ENCODE data around the gene TRIM62. TPM values are rescaled to one million over a fixed set of nuclear protein-coding genes. Genes with fewer than 3 reads are reported as not detected.

TRIM62 gene
- total RNA-seq, 6 experiments from 2014 or later: 1.1 to 2.4 (median 1.7) TPM

GRCh38 chr1:33142483-33143064 lies 39.3 kb downstream of the TRIM62 start:
- intact Hi-C loops (cut with DNase I): no loop called here
- H3K4me1 ChIP-seq: no peaks in the 10 kb centered on the region
- H3K4me3 ChIP-seq: no peak overlapping the region
- ATAC-seq (no peak), DNase-seq (no peak)
- H3K9me3 ChIP-seq: no peaks in the 10 kb centered on the region
- H3K27ac ChIP-seq: no peak overlapping the region
- H3K27me3 ChIP-seq: no peaks in the 10 kb centered on the region
- no peaks in the 10 kb centered on the region for H3K36me3 ChIP-seq
- 68% methylated on average over 7 of the region's 7 CpGs for WGBS (ENCODE audit: insufficient coverage, low coverage, low lambda C conversion rate, missing lambda C conversion rate)
- TF ChIP-seq, protein P1, sequence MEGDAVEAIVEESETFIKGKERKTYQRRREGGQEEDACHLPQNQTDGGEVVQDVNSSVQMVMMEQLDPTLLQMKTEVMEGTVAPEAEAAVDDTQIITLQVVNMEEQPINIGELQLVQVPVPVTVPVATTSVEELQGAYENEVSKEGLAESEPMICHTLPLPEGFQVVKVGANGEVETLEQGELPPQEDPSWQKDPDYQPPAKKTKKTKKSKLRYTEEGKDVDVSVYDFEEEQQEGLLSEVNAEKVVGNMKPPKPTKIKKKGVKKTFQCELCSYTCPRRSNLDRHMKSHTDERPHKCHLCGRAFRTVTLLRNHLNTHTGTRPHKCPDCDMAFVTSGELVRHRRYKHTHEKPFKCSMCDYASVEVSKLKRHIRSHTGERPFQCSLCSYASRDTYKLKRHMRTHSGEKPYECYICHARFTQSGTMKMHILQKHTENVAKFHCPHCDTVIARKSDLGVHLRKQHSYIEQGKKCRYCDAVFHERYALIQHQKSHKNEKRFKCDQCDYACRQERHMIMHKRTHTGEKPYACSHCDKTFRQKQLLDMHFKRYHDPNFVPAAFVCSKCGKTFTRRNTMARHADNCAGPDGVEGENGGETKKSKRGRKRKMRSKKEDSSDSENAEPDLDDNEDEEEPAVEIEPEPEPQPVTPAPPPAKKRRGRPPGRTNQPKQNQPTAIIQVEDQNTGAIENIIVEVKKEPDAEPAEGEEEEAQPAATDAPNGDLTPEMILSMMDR (IDR thresholded peaks at IDR 0.05): no peak
- TF ChIP-seq POLR2A (IDR thresholded peaks at IDR 0.05): no peak

DNA sequence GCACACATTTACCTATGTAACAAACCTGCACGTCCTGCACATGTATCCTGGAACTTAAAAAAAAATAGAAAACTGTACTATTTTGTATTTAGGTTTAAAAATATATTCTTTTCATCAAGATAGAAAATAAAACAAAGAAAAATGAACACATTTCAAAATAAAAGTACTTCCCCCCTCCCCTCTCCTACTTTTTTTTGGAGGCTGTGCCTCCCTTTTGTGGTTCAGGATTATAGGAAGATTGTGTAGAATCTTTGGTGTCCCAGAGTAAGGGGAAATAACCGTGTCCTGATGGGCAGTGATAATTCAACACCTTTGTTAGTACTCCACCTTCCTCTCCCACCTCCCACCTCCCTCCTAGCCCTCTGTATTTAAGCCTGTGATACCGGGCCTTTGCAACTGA lies 40.1 kb downstream of the TRIM62 start:
- Histone ChIP-seq H3K27ac (no peak overlapping the region), H3K9me3 (no peaks in the 10 kb centered on the region), H3K4me1 (no peaks in the 10 kb centered on the region), H3K27me3 (no peaks in the 10 kb centered on the region), H3K4me3 (no peak overlapping the region), H3K36me3 (no peaks in the 10 kb centered on the region)
- WGBS (ENCODE audit: insufficient coverage, low coverage, low lambda C conversion rate, missing lambda C conversion rate): 67% methylated on average over 3 of the region's 3 CpGs
- no peak for DNase-seq
- no peak for TF ChIP-seq POLR2A (IDR thresholded peaks at IDR 0.05)
- TF ChIP-seq, protein P1 (IDR thresholded peaks at IDR 0.05): no peak
- no peak for ATAC-seq
- intact Hi-C loops (cut with DNase I): no loop called here

GRCh38 chr1:33141216-33141615 lies 40.6 kb downstream of the TRIM62 start:
- DNase-seq: no peak

DNA sequence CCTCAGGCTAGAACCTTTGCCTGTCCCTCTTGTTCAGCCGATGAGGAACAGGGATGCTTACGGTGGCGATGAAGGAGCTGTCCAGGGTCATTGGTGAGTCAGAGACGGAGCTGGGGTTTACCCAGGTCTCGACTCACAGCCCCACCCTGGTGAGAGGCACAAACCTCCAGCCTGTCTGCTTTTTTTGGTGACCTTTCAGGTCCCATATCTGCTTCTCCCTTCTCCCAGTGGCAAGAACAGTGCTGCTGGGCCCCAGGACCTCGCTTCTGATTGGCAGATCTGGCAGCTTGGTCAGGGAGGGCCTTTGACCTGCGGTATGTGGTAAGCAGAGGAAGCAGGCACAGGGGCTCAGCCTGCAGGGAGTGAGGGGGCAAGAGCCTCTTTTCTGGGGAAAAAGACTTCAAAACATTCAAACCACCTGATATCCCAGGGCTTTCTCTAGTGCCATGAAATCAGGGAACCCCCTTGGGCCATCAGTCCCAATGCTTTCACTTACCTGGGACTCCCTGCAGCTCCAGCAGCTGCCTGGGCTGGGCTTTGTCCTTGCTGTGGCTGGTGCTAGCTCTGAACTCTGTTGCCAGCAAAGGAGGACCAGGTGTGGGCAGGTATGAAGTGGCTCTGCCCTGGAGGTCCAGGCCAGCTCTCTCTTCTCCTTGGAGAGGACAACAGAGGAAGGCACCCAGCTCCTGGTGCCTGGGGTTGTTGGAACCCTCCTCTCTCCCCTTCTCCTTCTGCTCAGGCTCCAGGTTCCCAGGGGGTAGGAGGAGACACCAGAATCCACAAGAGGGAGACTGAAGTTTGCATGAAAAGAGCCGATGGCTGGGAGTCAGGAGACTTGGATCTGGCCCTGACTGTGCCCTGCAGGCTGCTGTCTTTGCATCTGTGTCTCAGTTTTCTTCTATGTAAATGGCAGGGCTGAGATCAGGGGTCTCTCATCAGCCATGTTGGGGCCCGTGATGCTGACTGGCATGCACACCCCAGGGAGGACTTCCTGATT lies 41.4 kb downstream of the TRIM62 start:
- Histone ChIP-seq H3K27ac (no peak overlapping the region), H3K4me3 (no peak overlapping the region), H3K9me3 (no peaks in the 10 kb centered on the region), H3K27me3 (no peaks in the 10 kb centered on the region), H3K36me3 (no peaks in the 10 kb centered on the region), H3K4me1 (no peaks in the 10 kb centered on the region)
- ATAC-seq (no peak), DNase-seq (no peak)
- WGBS (ENCODE audit: insufficient coverage, low coverage, low lambda C conversion rate, missing lambda C conversion rate): 17% methylated on average over 1 of the region's 9 CpGs
- intact Hi-C loops (cut with DNase I): no loop called here
- no peak for TF ChIP-seq POLR2A (IDR thresholded peaks at IDR 0.05)
- TF ChIP-seq, protein P1 (IDR thresholded peaks at IDR 0.05): no peak

More at GRCh38 chr1:33141216-33141615, 40.6 kb downstream of the TRIM62 start:
- no peaks in the 10 kb centered on the region for H3K4me1 ChIP-seq
- WGBS (ENCODE audit: insufficient coverage, low coverage, low lambda C conversion rate, missing lambda C conversion rate): 90% methylated on average over 2 of the region's 2 CpGs
- H3K9me3 ChIP-seq: no peaks in the 10 kb centered on the region
- no peaks in the 10 kb centered on the region for H3K36me3 ChIP-seq
- ATAC-seq: no peak
- intact Hi-C loops (cut with DNase I): no loop called here
- no peak overlapping the region for H3K27ac ChIP-seq
- no peaks in the 10 kb centered on the region for H3K27me3 ChIP-seq
- TF ChIP-seq, protein P1 (IDR thresholded peaks at IDR 0.05): no peak
- no peak for TF ChIP-seq POLR2A (IDR thresholded peaks at IDR 0.05)
- no peak overlapping the region for H3K4me3 ChIP-seq
